Measurements from ENCODE around the gene TSSC4. TPM values are rescaled to one million over a fixed set of nuclear protein-coding genes. Genes with fewer than 3 reads are reported as not detected.

Gene TSSC4
- total RNA-seq, 3 donors from 2014 or later (not counting 1 experiment from before 2014, with no cell fraction given) = 52.8 to 67.9 (median 59.3) TPM

DNA sequence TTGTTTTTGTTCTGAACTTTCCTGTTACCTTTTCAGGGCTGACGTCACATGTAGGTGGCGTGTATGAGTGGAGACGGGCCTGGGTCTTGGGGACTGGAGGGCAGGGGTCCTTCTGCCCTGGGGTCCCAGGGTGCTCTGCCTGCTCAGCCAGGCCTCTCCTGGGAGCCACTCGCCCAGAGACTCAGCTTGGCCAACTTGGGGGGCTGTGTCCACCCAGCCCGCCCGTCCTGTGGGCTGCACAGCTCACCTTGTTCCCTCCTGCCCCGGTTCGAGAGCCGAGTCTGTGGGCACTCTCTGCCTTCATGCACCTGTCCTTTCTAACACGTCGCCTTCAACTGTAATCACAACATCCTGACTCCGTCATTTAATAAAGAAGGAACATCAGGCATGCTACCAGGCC lies 3.5 kb upstream of the TSSC4 start:
- Mint-ChIP-seq H3K9me3 (no peaks in the 10 kb centered on the region), H3K36me3 (no peaks in the 10 kb centered on the region), H3K27me3 (ENCODE audit: low read depth in 2 of 2) (no peaks in the 10 kb centered on the region), H3K27ac (peak overlapping the region; percentile 73 to 76), H3K4me3 (no peak overlapping the region), H3K4me1 (peaks cover 16 to 22% of the 10 kb centered on the region in 2 donors)
- Histone ChIP-seq H3K27ac (ENCODE audit: low read length) (no peak overlapping the region), H3K9me3 (ENCODE audit: control insufficient read depth, insufficient read depth, low read length) (no peaks in the 10 kb centered on the region), H3K4me1 (ENCODE audit: control insufficient read depth, insufficient read depth, low read length) (peaks cover 55% of the 10 kb centered on the region), H3K27me3 (ENCODE audit: control insufficient read depth, insufficient read depth, low read length) (no peaks in the 10 kb centered on the region), H3K36me3 (ENCODE audit: control insufficient read depth, insufficient read depth, low read length) (peaks cover 32% of the 10 kb centered on the region), H3K4me3 (ENCODE audit: low read length) (no peak overlapping the region)
- no peak for ATAC-seq
- intact Hi-C loops (cut with micrococcal nuclease) = no loop called here
- no peak for DNase-seq
- TF ChIP-seq, protein P1, sequence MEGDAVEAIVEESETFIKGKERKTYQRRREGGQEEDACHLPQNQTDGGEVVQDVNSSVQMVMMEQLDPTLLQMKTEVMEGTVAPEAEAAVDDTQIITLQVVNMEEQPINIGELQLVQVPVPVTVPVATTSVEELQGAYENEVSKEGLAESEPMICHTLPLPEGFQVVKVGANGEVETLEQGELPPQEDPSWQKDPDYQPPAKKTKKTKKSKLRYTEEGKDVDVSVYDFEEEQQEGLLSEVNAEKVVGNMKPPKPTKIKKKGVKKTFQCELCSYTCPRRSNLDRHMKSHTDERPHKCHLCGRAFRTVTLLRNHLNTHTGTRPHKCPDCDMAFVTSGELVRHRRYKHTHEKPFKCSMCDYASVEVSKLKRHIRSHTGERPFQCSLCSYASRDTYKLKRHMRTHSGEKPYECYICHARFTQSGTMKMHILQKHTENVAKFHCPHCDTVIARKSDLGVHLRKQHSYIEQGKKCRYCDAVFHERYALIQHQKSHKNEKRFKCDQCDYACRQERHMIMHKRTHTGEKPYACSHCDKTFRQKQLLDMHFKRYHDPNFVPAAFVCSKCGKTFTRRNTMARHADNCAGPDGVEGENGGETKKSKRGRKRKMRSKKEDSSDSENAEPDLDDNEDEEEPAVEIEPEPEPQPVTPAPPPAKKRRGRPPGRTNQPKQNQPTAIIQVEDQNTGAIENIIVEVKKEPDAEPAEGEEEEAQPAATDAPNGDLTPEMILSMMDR (IDR thresholded peaks at IDR 0.05) = no peak
- 99% methylated on average over 12 of the region's 12 CpGs for WGBS (ENCODE audit: insufficient coverage)

DNA sequence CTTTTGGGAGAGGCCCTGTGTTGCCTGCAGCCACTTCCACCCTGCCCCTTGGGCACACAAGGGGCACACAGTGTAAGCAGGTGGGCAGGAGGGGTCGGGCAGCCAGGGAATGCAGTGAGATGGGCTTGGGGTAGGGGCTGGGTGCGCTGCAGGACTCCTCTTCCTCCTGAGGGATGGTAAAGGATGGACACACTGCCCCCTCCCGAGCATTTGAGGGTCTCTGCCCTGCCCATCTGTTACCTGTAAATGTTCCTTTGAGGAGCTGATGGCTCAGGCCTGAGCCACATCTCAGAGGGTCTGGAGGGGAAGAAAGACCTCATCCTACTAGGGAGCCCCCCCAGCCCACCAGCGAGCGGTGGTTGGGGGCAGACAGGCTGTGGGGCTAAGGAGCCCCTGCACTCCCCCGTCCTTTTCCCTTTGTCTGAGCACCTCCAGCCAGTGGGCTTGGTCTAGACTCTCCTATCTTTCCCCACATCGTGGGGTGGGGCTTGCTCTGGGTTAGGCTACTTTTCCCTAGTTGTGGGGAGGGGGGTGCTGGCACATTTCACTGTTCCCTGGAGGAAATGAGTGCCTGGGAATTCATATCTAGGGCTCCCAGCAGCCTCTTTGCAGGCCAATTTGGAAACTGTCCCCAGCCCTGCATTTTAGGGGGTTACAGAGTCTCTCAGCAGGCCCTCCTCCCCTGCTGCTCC lies 1.7 kb upstream of the TSSC4 start:
- Mint-ChIP-seq H3K4me1 (peaks cover 16 to 20% of the 10 kb centered on the region in 2 donors), H3K4me3 (peak overlapping the region; percentile 98), H3K36me3 (no peaks in the 10 kb centered on the region), H3K27ac (peak overlapping the region; percentile 86 to 92), H3K9me3 (no peaks in the 10 kb centered on the region), H3K27me3 (ENCODE audit: low read depth in 2 of 2) (no peaks in the 10 kb centered on the region)
- Histone ChIP-seq H3K27ac (ENCODE audit: low read length) (peak overlapping the region; percentile 98), H3K4me1 (ENCODE audit: control insufficient read depth, insufficient read depth, low read length) (peaks cover 41% of the 10 kb centered on the region), H3K4me3 (ENCODE audit: low read length) (no peak overlapping the region), H3K27me3 (ENCODE audit: control insufficient read depth, insufficient read depth, low read length) (no peaks in the 10 kb centered on the region), H3K9me3 (ENCODE audit: control insufficient read depth, insufficient read depth, low read length) (no peaks in the 10 kb centered on the region), H3K36me3 (ENCODE audit: control insufficient read depth, insufficient read depth, low read length) (peaks cover 49% of the 10 kb centered on the region)
- TF ChIP-seq, protein P1 (IDR thresholded peaks at IDR 0.05) = no peak
- intact Hi-C loops (cut with micrococcal nuclease) = no loop called here
- no peak for ATAC-seq
- no peak for DNase-seq
- WGBS (ENCODE audit: insufficient coverage) = 73% methylated on average over 5 of the region's 7 CpGs

DNA sequence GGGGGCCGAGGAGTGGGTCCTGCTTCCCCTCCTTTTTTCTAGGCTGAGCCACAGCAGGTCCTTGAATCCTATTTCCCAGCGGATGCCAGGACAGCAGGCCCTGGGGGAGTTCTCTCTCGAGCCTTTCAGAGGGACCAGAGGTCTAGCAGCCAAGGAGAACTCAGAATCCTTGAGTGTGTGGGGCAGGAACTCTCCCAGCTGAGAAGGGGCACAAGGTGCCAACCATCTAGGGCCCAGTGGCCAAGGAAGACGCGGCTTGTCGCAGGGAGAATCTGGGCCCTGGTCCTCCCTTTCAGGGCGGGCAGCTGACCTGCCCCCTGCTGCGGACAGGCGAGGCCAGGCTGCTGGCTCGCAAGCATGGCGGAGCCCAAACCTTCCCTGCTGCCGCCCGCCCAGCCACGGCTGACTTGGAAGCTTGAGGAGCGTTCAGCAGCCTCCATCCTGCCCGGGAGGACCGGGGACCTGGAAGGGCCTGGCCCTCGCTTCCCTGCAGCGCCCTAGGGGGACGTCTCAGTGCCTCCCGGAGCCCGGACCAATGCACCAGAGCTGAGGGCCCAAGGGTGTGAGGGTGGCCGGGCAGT lies 972 bp upstream of the TSSC4 start:
- ATAC-seq = peak in 1 of 3 donors; percentile 0
- peaks cover 34% of the 10 kb centered on the region for H3K4me1 ChIP-seq (ENCODE audit: control insufficient read depth, insufficient read depth, low read length)
- Mint-ChIP-seq H3K4me3 (peak overlapping the region; percentile 98), H3K9me3 (no peaks in the 10 kb centered on the region), H3K36me3 (no peaks in the 10 kb centered on the region), H3K4me1 (peaks cover 12 to 20% of the 10 kb centered on the region in 2 donors), H3K27ac (peak overlapping the region; percentile 86 to 92), H3K27me3 (ENCODE audit: low read depth in 2 of 2) (no peaks in the 10 kb centered on the region)
- no peaks in the 10 kb centered on the region for H3K9me3 ChIP-seq (ENCODE audit: control insufficient read depth, insufficient read depth, low read length)
- TF ChIP-seq, protein P1 (IDR thresholded peaks at IDR 0.05) = no peak
- DNase-seq = no peak
- H3K27me3 ChIP-seq (ENCODE audit: control insufficient read depth, insufficient read depth, low read length) = no peaks in the 10 kb centered on the region
- peak overlapping the region; percentile 81 for H3K4me3 ChIP-seq (ENCODE audit: low read length)
- peaks cover 47% of the 10 kb centered on the region for H3K36me3 ChIP-seq (ENCODE audit: control insufficient read depth, insufficient read depth, low read length)
- intact Hi-C loops (cut with micrococcal nuclease) = loop anchor here (1.0 kb wide), 2 partner anchors 22 to 97 kb away; partner anchors contain the start of genes CD81 and TSPAN32
- WGBS (ENCODE audit: insufficient coverage) = 32% methylated on average over 23 of the region's 23 CpGs
- peak overlapping the region; percentile 98 for H3K27ac ChIP-seq (ENCODE audit: low read length)

Measured in natural killer cell (primary cell).